ENCODE results near the gene CX3CL1.
A peak's percentile ranks its signal among the peaks of the same experiment; 100 is the strongest.

CX3CL1 gene

GRCh38 chr16:57367116-57367752 is 5.1 kb upstream of the CX3CL1 start:
- no peak overlapping the region for H3K4me3 ChIP-seq (ENCODE audit: low read depth, low read length)
- H3K14ac ChIP-seq (ENCODE audit: low read length) = no peak overlapping the region
- H3K4me2 ChIP-seq (ENCODE audit: low read length) = no peak overlapping the region
- no peak overlapping the region for H2AK5ac ChIP-seq (ENCODE audit: low read length)
- H3K18ac ChIP-seq (ENCODE audit: low read length) = no peak overlapping the region
- no peak overlapping the region for H4K91ac ChIP-seq (ENCODE audit: low read depth, low read length)
- no peaks in the 10 kb centered on the region for H3K9me3 ChIP-seq (ENCODE audit: insufficient read depth, low read depth, low read length)
- H3K79me1 ChIP-seq (ENCODE audit: low read length) = peaks cover 2% of the 10 kb centered on the region
- DNase-seq = no peak
- H2BK120ac ChIP-seq (ENCODE audit: insufficient read depth, low read length, poor library complexity) = no peak overlapping the region
- H3K79me2 ChIP-seq (ENCODE audit: control insufficient read depth, insufficient read depth, low read length, poor library complexity) = no peaks in the 10 kb centered on the region
- H3K4ac ChIP-seq (ENCODE audit: low read depth, low read length) = no peak overlapping the region
- H3K36me3 ChIP-seq (ENCODE audit: control insufficient read depth in 1 of 2, insufficient read depth in 2 of 2, low read length in 2 of 2) = no peaks in the 10 kb centered on the region
- no peak overlapping the region for H2BK12ac ChIP-seq (ENCODE audit: low read length)
- H3K27ac ChIP-seq (ENCODE audit: low read depth, low read length) = no peak overlapping the region
- H3K23ac ChIP-seq (ENCODE audit: low read length) = no peak overlapping the region
- no peak overlapping the region for H4K12ac ChIP-seq (ENCODE audit: low read depth, low read length)
- no peaks in the 10 kb centered on the region for H3K27me3 ChIP-seq (ENCODE audit: insufficient read depth, low read length)
- no peak overlapping the region for H4K8ac ChIP-seq (ENCODE audit: low read depth, low read length)
- no peak overlapping the region for H3K9ac ChIP-seq (ENCODE audit: low read length)
- WGBS (ENCODE audit: extremely low coverage, insufficient coverage, insufficient read length) = no CpG with 5 or more reads among the region's 7 CpGs
- peaks cover 4% of the 10 kb centered on the region in 2 experiments for H3K4me1 ChIP-seq (ENCODE audit: control insufficient read depth in 1 of 2, insufficient read depth in 2 of 2, low read length in 2 of 2)
- H2BK5ac ChIP-seq (ENCODE audit: low read depth, low read length, poor library complexity) = no peak overlapping the region
- H2AFZ ChIP-seq (ENCODE audit: insufficient read depth, low read length, poor library complexity) = no peak overlapping the region

- WGBS (ENCODE audit: extremely low coverage, insufficient coverage, insufficient read length) = no CpG with 5 or more reads among the region's 15 CpGs
- H3K79me1 ChIP-seq (ENCODE audit: low read length) = peaks cover 8% of the 10 kb centered on the region
These were observed 557 bp upstream of the CX3CL1 start for GRCh38 chr16:57371494-57372371.

GRCh38 chr16:57373117-57373947 is 1.0 kb downstream of the CX3CL1 start:
- Histone ChIP-seq H3K4me1 (ENCODE audit: control insufficient read depth in 1 of 2, insufficient read depth in 2 of 2, low read length in 2 of 2) (peaks cover 29 to 34% of the 10 kb centered on the region in 2 experiments), H3K27ac (ENCODE audit: low read depth, low read length) (no peak overlapping the region), H3K4ac (ENCODE audit: low read depth, low read length) (no peak overlapping the region), H4K8ac (ENCODE audit: low read depth, low read length) (no peak overlapping the region), H3K18ac (ENCODE audit: low read length) (peak overlapping the region; percentile 62), H3K9ac (ENCODE audit: low read length) (no peak overlapping the region), H3K4me2 (ENCODE audit: low read length) (no peak overlapping the region), H3K9me3 (ENCODE audit: insufficient read depth, low read depth, low read length) (no peaks in the 10 kb centered on the region), H2AK5ac (ENCODE audit: low read length) (no peak overlapping the region), H2BK12ac (ENCODE audit: low read length) (no peak overlapping the region), H2BK120ac (ENCODE audit: insufficient read depth, low read length, poor library complexity) (no peak overlapping the region), H3K4me3 (ENCODE audit: low read depth, low read length) (no peak overlapping the region), H4K12ac (ENCODE audit: low read depth, low read length) (no peak overlapping the region), H3K79me1 (ENCODE audit: low read length) (peaks cover 15% of the 10 kb centered on the region), H3K23ac (ENCODE audit: low read length) (no peak overlapping the region), H3K79me2 (ENCODE audit: control insufficient read depth, insufficient read depth, low read length, poor library complexity) (no peaks in the 10 kb centered on the region), H2AFZ (ENCODE audit: insufficient read depth, low read length, poor library complexity) (no peak overlapping the region), H3K27me3 (ENCODE audit: insufficient read depth, low read length) (no peaks in the 10 kb centered on the region), H3K14ac (ENCODE audit: low read length) (no peak overlapping the region), H4K91ac (ENCODE audit: low read depth, low read length) (peak overlapping the region; percentile 76), H3K36me3 (ENCODE audit: control insufficient read depth in 1 of 2, insufficient read depth in 2 of 2, low read length in 2 of 2) (no peaks in the 10 kb centered on the region), H2BK5ac (ENCODE audit: low read depth, low read length, poor library complexity) (no peak overlapping the region)
- WGBS (ENCODE audit: extremely low coverage, insufficient coverage, insufficient read length) = no CpG with 5 or more reads among the region's 9 CpGs
- no peak for DNase-seq

More at GRCh38 chr16:57371494-57372371, 557 bp upstream of the CX3CL1 start:
- no peak overlapping the region for H3K27ac ChIP-seq (ENCODE audit: low read depth, low read length)
- H2AK5ac ChIP-seq (ENCODE audit: low read length) = no peak overlapping the region
- no peaks in the 10 kb centered on the region for H3K27me3 ChIP-seq (ENCODE audit: insufficient read depth, low read length)
- peak overlapping the region; percentile 37 for H4K91ac ChIP-seq (ENCODE audit: low read depth, low read length)
- H3K4me1 ChIP-seq (ENCODE audit: control insufficient read depth in 1 of 2, insufficient read depth in 2 of 2, low read length in 2 of 2) = peaks cover 21 to 25% of the 10 kb centered on the region in 2 experiments
- H2AFZ ChIP-seq (ENCODE audit: insufficient read depth, low read length, poor library complexity) = no peak overlapping the region
- H3K4me2 ChIP-seq (ENCODE audit: low read length) = no peak overlapping the region
- H3K14ac ChIP-seq (ENCODE audit: low read length) = no peak overlapping the region
- no peak overlapping the region for H3K9ac ChIP-seq (ENCODE audit: low read length)
- H2BK120ac ChIP-seq (ENCODE audit: insufficient read depth, low read length, poor library complexity) = no peak overlapping the region
- H3K4ac ChIP-seq (ENCODE audit: low read depth, low read length) = no peak overlapping the region
- no peaks in the 10 kb centered on the region for H3K79me2 ChIP-seq (ENCODE audit: control insufficient read depth, insufficient read depth, low read length, poor library complexity)
- H3K18ac ChIP-seq (ENCODE audit: low read length) = no peak overlapping the region
- H3K36me3 ChIP-seq (ENCODE audit: control insufficient read depth in 1 of 2, insufficient read depth in 2 of 2, low read length in 2 of 2) = no peaks in the 10 kb centered on the region
- no peak overlapping the region for H3K4me3 ChIP-seq (ENCODE audit: low read depth, low read length)
- no peak overlapping the region for H4K12ac ChIP-seq (ENCODE audit: low read depth, low read length)
- no peak overlapping the region for H2BK5ac ChIP-seq (ENCODE audit: low read depth, low read length, poor library complexity)
- H3K9me3 ChIP-seq (ENCODE audit: insufficient read depth, low read depth, low read length) = no peaks in the 10 kb centered on the region
- H4K8ac ChIP-seq (ENCODE audit: low read depth, low read length) = no peak overlapping the region
- DNase-seq = no peak
- no peak overlapping the region for H2BK12ac ChIP-seq (ENCODE audit: low read length)
- no peak overlapping the region for H3K23ac ChIP-seq (ENCODE audit: low read length)

- no peaks in the 10 kb centered on the region for H3K27me3 ChIP-seq (ENCODE audit: insufficient read depth, low read length)
- H3K14ac ChIP-seq (ENCODE audit: low read length) = no peak overlapping the region
- H2BK120ac ChIP-seq (ENCODE audit: insufficient read depth, low read length, poor library complexity) = no peak overlapping the region
- peak overlapping the region; percentile 62 for H3K18ac ChIP-seq (ENCODE audit: low read length)
- H3K23ac ChIP-seq (ENCODE audit: low read length) = no peak overlapping the region
- H4K91ac ChIP-seq (ENCODE audit: low read depth, low read length) = peak overlapping the region; percentile 76
- H3K79me2 ChIP-seq (ENCODE audit: control insufficient read depth, insufficient read depth, low read length, poor library complexity) = no peaks in the 10 kb centered on the region
- H3K4me1 ChIP-seq (ENCODE audit: control insufficient read depth in 1 of 2, insufficient read depth in 2 of 2, low read length in 2 of 2) = peaks cover 34 to 38% of the 10 kb centered on the region in 2 experiments
- H2BK5ac ChIP-seq (ENCODE audit: low read depth, low read length, poor library complexity) = no peak overlapping the region
- no peak for DNase-seq
- H3K4ac ChIP-seq (ENCODE audit: low read depth, low read length) = no peak overlapping the region
- H3K4me2 ChIP-seq (ENCODE audit: low read length) = peak overlapping the region; percentile 6
- no peak overlapping the region for H4K8ac ChIP-seq (ENCODE audit: low read depth, low read length)
- H3K4me3 ChIP-seq (ENCODE audit: low read depth, low read length) = no peak overlapping the region
- no peak overlapping the region for H2AFZ ChIP-seq (ENCODE audit: insufficient read depth, low read length, poor library complexity)
- H3K9ac ChIP-seq (ENCODE audit: low read length) = no peak overlapping the region
- no peak overlapping the region for H3K27ac ChIP-seq (ENCODE audit: low read depth, low read length)
- no peak overlapping the region for H4K12ac ChIP-seq (ENCODE audit: low read depth, low read length)
- WGBS (ENCODE audit: extremely low coverage, insufficient coverage, insufficient read length) = no CpG with 5 or more reads among the region's 9 CpGs
- peak overlapping the region; percentile 85 for H2BK12ac ChIP-seq (ENCODE audit: low read length)
- peaks cover 21% of the 10 kb centered on the region for H3K79me1 ChIP-seq (ENCODE audit: low read length)
- H2AK5ac ChIP-seq (ENCODE audit: low read length) = no peak overlapping the region
- no peaks in the 10 kb centered on the region for H3K36me3 ChIP-seq (ENCODE audit: control insufficient read depth in 1 of 2, insufficient read depth in 2 of 2, low read length in 2 of 2)
- no peaks in the 10 kb centered on the region for H3K9me3 ChIP-seq (ENCODE audit: insufficient read depth, low read depth, low read length)
These were observed 1.8 kb downstream of the CX3CL1 start for GRCh38 chr16:57374067-57374534.
